Tongue (tissue), 2 donors: ENCODE results near the gene CLCN2. TPM values are rescaled to one million over a fixed set of nuclear protein-coding genes. Genes with fewer than 3 reads are reported as not detected.
A peak's percentile ranks its signal among the peaks of the same experiment; 100 is the strongest.

Experiments
- DNase-seq: peaks from one replicate; pipeline ENCODE4 v3.0.0-alpha.2; 2015
- total RNA-seq: library from RNA; depleted of rRNA; stranded (reverse); fragments of >200 nt; gene quantifications from one replicate; pipeline ENCODE4 v1.2.3, GENCODE V29; 2014

The CLCN2 gene
- total RNA-seq, 1 donor from 2014 or later: 2.8 TPM

- DNase-seq: peak; percentile 32
These were observed 19.3 kb upstream of the CLCN2 start for GRCh38 chr3:184380627-184381260.

GRCh38 chr3:184380185-184380626 lies 18.8 kb upstream of the CLCN2 start:
- DNase-seq: peak; percentile 91

- peak; percentile 53 for DNase-seq
These were observed 18.2 kb upstream of the CLCN2 start, which contains the start of gene CHRD for GRCh38 chr3:184379358-184380184. Gene CHRD, plus strand, starts transcription at chr3:184380054. Its CDS starts 265 bp downstream, at chr3:184380319.

GRCh38 chr3:184378651-184379357 lies 17.4 kb upstream of the CLCN2 start:
- DNase-seq: peak; percentile 68

GRCh38 chr3:184377882-184378445 lies 16.6 kb upstream of the CLCN2 start, which contains the start of gene THPO:
Gene THPO, minus strand, starts transcription at chr3:184378207. Its CDS starts 1,948 bp downstream, at chr3:184376259.
- DNase-seq: no peak

- no peak for DNase-seq
These were observed 16.0 kb upstream of the CLCN2 start for GRCh38 chr3:184377374-184377773.

GRCh38 chr3:184375747-184376461 lies 14.5 kb upstream of the CLCN2 start:
- no peak for DNase-seq

- DNase-seq: no peak
These were observed 12.0 kb upstream of the CLCN2 start for GRCh38 chr3:184373422-184373821.

GRCh38 chr3:184372911-184373310 lies 11.5 kb upstream of the CLCN2 start:
- no peak for DNase-seq

GRCh38 chr3:184372296-184372821 lies 11.0 kb upstream of the CLCN2 start:
- no peak for DNase-seq

GRCh38 chr3:184371570-184372018 lies 10.2 kb upstream of the CLCN2 start:
- peak; percentile 93 for DNase-seq

- peak; percentile 33 for DNase-seq
These were observed 7.3 kb upstream of the CLCN2 start for GRCh38 chr3:184368586-184369183.

GRCh38 chr3:184368116-184368515 lies 6.7 kb upstream of the CLCN2 start:
- no peak for DNase-seq

GRCh38 chr3:184366619-184367289 lies 5.3 kb upstream of the CLCN2 start:
- DNase-seq: peak; percentile 32

GRCh38 chr3:184362668-184363546 lies 1.5 kb upstream of the CLCN2 start:
- DNase-seq: peak; percentile 99

GRCh38 chr3:184361932-184362667 lies 695 bp upstream of the CLCN2 start:
- peak; percentile 79 for DNase-seq

GRCh38 chr3:184360929-184361531 lies 375 bp downstream of the CLCN2 start:
- no peak for DNase-seq
